Liver (tissue), 9 donors: ENCODE results near the gene ADTRP. TPM values are rescaled to one million over a fixed set of nuclear protein-coding genes. Genes with fewer than 3 reads are reported as not detected.
"Not testable (repeated sequence)": the region's sequence is repeated elsewhere in the genome, so short reads cannot be mapped to it uniquely, and the experiment has no call there.

Experiments
- DNase-seq: peaks from one replicate; pipeline ENCODE4 v3.0.0-alpha.2; 2017; ENCODE audit warnings: low spot score
- H3K27ac ChIP-seq, 2 donors: one replicate each; pipeline ENCODE4 v1.7.0; 2013; ENCODE audit warnings: inconsistent platforms in 2 of 2, low read length in 2 of 2, control low read depth in 1 of 2, low read depth in 1 of 2, mild to moderate bottlenecking in 1 of 2
- H3K27me3 ChIP-seq, 4 donors: one replicate each; pipeline versions ENCODE4 v1.6.1 to v1.7.0; 2013; ENCODE audit warnings: low read length in 3 of 4, inconsistent platforms in 1 of 4, mild to moderate bottlenecking in 1 of 4, moderate library complexity in 1 of 4; ENCODE audit not compliant: control insufficient read depth in 4 of 4, insufficient read depth in 4 of 4
- H3K36me3 ChIP-seq, 4 donors: one replicate each; pipeline versions ENCODE4 v1.6.1 to v1.7.0; 2013; ENCODE audit warnings: low read length in 3 of 4, mild to moderate bottlenecking in 3 of 4, low read depth in 1 of 4, moderate library complexity in 1 of 4; ENCODE audit not compliant: control insufficient read depth in 4 of 4, insufficient read depth in 3 of 4
- H3K4me1 ChIP-seq, 4 donors: one replicate each; pipeline versions ENCODE4 v1.6.1 to v1.7.0; 2013; ENCODE audit warnings: low read length in 3 of 4, mild to moderate bottlenecking in 3 of 4, moderate library complexity in 1 of 4; ENCODE audit not compliant: control insufficient read depth in 4 of 4, insufficient read depth in 4 of 4
- H3K4me3 ChIP-seq, 3 donors: one replicate each; pipeline versions ENCODE4 v1.6.1 to v1.7.0; 2013; ENCODE audit warnings: low read length in 3 of 3, control low read depth in 1 of 3, low read depth in 1 of 3, mild to moderate bottlenecking in 1 of 3
- H3K9ac ChIP-seq, 2 donors: one replicate each; pipeline ENCODE4 v1.7.0; 2013; ENCODE audit warnings: low read length in 2 of 2, mild to moderate bottlenecking in 2 of 2, moderate library complexity in 2 of 2, control low read depth in 1 of 2, low read depth in 1 of 2
- H3K9me3 ChIP-seq, 4 donors: one replicate each; pipeline versions ENCODE4 v1.6.1 to v1.7.0; 2013; ENCODE audit warnings: low read length in 3 of 4; ENCODE audit not compliant: control insufficient read depth in 4 of 4
- CTCF ChIP-seq: fragments of 150-350 bp; IDR thresholded peaks from 2 replicates; pipeline ENCODE4 v1.5.1; 2017; ENCODE audit warnings: improper control_type of control experiment, low read depth, low read length; ENCODE audit not compliant: missing input control
- EGR1 ChIP-seq, 2 donors: IDR thresholded peaks; 2 replicates each; pipeline ENCODE4 v1.6.1; 2016 to 2018; ENCODE audit warnings: antibody characterized with exemption in 2 of 2, low read depth in 2 of 2
- FOXA1 ChIP-seq: IDR thresholded peaks from 2 replicates; pipeline ENCODE4 v1.6.1; 2016; ENCODE audit warnings: antibody characterized with exemption
- FOXA2 ChIP-seq: IDR thresholded peaks from 2 replicates; pipeline ENCODE4 v1.6.1; 2016; ENCODE audit warnings: antibody characterized with exemption
- GABPA ChIP-seq, 2 donors: IDR thresholded peaks in 1 of 2; conservative IDR thresholded peaks in 1 of 2; 2 replicates each; pipeline ENCODE4 v1.6.1; 2016; ENCODE audit warnings: antibody characterized with exemption in 2 of 2, mild to moderate bottlenecking in 1 of 2, moderate library complexity in 1 of 2
- HNF4A ChIP-seq, 2 donors: conservative IDR thresholded peaks; 2 replicates each; pipeline ENCODE4 v1.6.1; 2016; ENCODE audit warnings: antibody characterized with exemption in 2 of 2, mild to moderate bottlenecking in 2 of 2
- JUND ChIP-seq, 2 donors: IDR thresholded peaks; 2 replicates each; pipeline ENCODE4 v1.6.1; 2016; ENCODE audit warnings: antibody characterized with exemption in 2 of 2
- NR2F2 ChIP-seq: IDR thresholded peaks from 2 replicates; pipeline ENCODE4 v1.6.1; 2016; ENCODE audit warnings: antibody characterized with exemption
- REST ChIP-seq: IDR thresholded peaks from 2 replicates; pipeline ENCODE4 v1.6.1; 2016; ENCODE audit warnings: antibody characterized with exemption, mild to moderate bottlenecking
- RXRA ChIP-seq, 2 donors: IDR thresholded peaks; 2 replicates each; pipeline ENCODE4 v1.6.1; 2017 to 2018; ENCODE audit warnings: antibody characterized with exemption in 2 of 2, mild to moderate bottlenecking in 1 of 2
- SP1 ChIP-seq: IDR thresholded peaks from 2 replicates; pipeline ENCODE4 v1.6.1; 2018; ENCODE audit warnings: antibody characterized with exemption, mild to moderate bottlenecking
- TAF1 ChIP-seq: conservative IDR thresholded peaks from 2 replicates; pipeline ENCODE4 v1.6.1; 2016; ENCODE audit warnings: antibody characterized with exemption, mild to moderate bottlenecking
- YY1 ChIP-seq: IDR thresholded peaks from 2 replicates; pipeline ENCODE4 v1.6.1; 2016; ENCODE audit warnings: antibody characterized with exemption, mild to moderate bottlenecking
- ZBTB33 ChIP-seq: IDR thresholded peaks from 2 replicates; pipeline ENCODE4 v1.6.1; 2016; ENCODE audit warnings: antibody characterized with exemption
- WGBS: extraction: QIAGEN DNeasy Blood & Tissue Kit; methylation state at CpG from one replicate; pipeline ENCODE4 v1.1.7; 2013; 5-methylcytosine and 5-hydroxymethylcytosine counted together
- polyA plus RNA-seq, 2 donors: library from polyadenylated mRNA; stranded (reverse) in 1 of 2; unstranded in 1 of 2; fragments of 200-250 nt in 1 of 2; fragments of >200 nt in 1 of 2; fragmentation: Nextera tagmentation in 1 of 2; extraction: Ambion mirVana in 1 of 2; gene quantifications; one replicate each; pipeline versions ENCODE4 v1.2.1 to v1.2.3, GENCODE V29; 2013 to 2015
- total RNA-seq, 2 donors: library from RNA; depleted of rRNA; stranded (reverse); fragments of >200 nt; gene quantifications; one replicate each; pipeline ENCODE4 v1.2.3, GENCODE V29; 2014
- TF ChIP-seq, protein P1 (sequence below): IDR thresholded peaks from 2 replicates; pipeline ENCODE4 v1.6.1; 2016; ENCODE audit warnings: antibody characterized with exemption
- donor health status: healthy.
- donor health status: healthy.
- donor health status: healthy.
- donor health status: healthy.
- donor health status: healthy.

Gene ADTRP
- total and polyA plus RNA-seq, 4 donors = 0.21 to 2.0 (median 0.50) TPM; not detected in 1

DNA sequence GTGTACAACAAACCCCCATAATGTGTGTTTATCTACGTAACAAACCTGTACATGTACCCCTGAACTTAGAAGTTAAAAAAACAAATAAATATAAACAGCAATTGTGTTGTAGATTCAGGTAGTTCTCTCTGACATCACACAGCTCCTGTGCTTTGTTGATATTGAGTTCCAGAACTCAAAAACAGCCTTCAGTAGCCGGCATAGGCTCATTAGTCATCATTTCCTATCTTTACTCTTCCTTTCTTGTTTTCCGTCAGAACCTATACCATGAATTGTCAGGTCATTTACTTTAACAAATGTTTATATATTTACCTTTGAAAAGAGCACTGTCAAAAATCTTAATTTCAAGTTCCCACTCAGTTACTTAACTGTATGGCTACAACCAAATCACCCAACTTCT is 88.8 kb downstream of the ADTRP start:
- Histone ChIP-seq H3K4me3 (no peak overlapping the region), H3K27ac (no peak overlapping the region), H3K9ac (no peak overlapping the region), H3K9me3 (peaks cover 0 to 4% (median 0%) of the 10 kb centered on the region in 4 donors), H3K27me3 (no peaks in the 10 kb centered on the region), H3K36me3 (no peaks in the 10 kb centered on the region), H3K4me1 (peaks cover 0 to 1% (median 0%) of the 10 kb centered on the region in 4 donors)
- TF ChIP-seq ZBTB33 = no peak
- no peak for TF ChIP-seq YY1
- no peak for TF ChIP-seq SP1
- TF ChIP-seq TAF1 = no peak
- TF ChIP-seq FOXA1 = no peak
- TF ChIP-seq HNF4A (conservative IDR thresholded peaks at IDR 0.05) = no peak
- TF ChIP-seq NR2F2 = no peak
- TF ChIP-seq FOXA2 = no peak
- no peak for TF ChIP-seq JUND (IDR thresholded peaks at IDR 0.05)
- no peak for TF ChIP-seq GABPA (IDR thresholded peaks at IDR 0.05 in 1 of 2, conservative IDR thresholded peaks at IDR 0.05 in 1 of 2)
- TF ChIP-seq EGR1 (IDR thresholded peaks at IDR 0.05; ENCODE audit: low read depth in 2 of 2) = no peak
- no peak for DNase-seq
- WGBS = 90% methylated on average over 3 of the region's 3 CpGs

DNA sequence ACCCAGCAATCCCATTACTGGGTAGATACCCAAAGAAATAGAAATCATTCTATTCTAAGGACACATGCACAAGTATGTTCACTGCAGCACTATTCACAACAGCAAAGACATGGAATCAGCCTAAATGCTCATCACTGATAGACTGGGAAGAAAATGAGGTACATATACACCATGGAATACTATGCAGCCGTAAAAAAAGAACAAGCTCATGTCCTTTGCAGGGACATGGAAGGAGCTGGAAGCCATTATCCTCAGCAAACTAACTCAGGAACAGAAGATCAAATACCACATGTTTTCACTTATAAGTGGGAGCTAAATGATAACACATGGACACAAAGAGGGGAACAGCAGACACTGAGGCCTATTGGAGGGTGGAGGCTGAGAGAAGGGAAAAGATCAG is 89.2 kb downstream of the ADTRP start:
- H3K9me3 ChIP-seq, H3K4me3 ChIP-seq, DNase-seq, H3K36me3 ChIP-seq, H3K27me3 ChIP-seq, H3K9ac ChIP-seq, H3K4me1 ChIP-seq, H3K27ac ChIP-seq: not testable (repeated sequence)
- WGBS = 95% methylated on average over 1 of the region's 1 CpG

DNA sequence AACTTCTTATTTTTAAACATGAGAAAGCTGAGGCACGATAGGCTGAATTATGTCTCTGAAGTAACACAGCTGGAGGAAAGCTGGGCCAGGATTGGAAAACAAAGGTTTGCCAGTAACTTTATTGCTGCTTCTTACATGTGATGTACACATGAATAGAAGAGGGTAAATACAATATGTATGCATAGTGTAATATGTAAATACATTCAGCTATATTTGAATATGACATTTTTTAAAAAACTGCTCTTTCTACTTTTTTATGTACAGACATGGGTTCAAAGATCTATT is 90.2 kb downstream of the ADTRP start:
- DNase-seq = no peak
- H3K9ac ChIP-seq = no peak overlapping the region
- 82% methylated on average over 1 of the region's 1 CpG for WGBS

More for the DNA sequence above, 90.2 kb downstream of the ADTRP start:
- no peaks in the 10 kb centered on the region for H3K36me3 ChIP-seq
- no peak overlapping the region for H3K4me3 ChIP-seq
- TF ChIP-seq SP1 (no peak), REST (no peak), RXRA (IDR thresholded peaks at IDR 0.05) (no peak), CTCF (no peak), EGR1 (IDR thresholded peaks at IDR 0.05; ENCODE audit: low read depth in 2 of 2) (no peak), TAF1 (no peak), YY1 (no peak), FOXA2 (no peak), HNF4A (conservative IDR thresholded peaks at IDR 0.05) (no peak)
- TF ChIP-seq, protein P1, sequence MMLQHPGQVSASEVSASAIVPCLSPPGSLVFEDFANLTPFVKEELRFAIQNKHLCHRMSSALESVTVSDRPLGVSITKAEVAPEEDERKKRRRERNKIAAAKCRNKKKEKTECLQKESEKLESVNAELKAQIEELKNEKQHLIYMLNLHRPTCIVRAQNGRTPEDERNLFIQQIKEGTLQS = no peak
- peaks cover 0 to 4% (median 0%) of the 10 kb centered on the region in 4 donors for H3K9me3 ChIP-seq
- no peaks in the 10 kb centered on the region for H3K27me3 ChIP-seq
- peaks cover 0 to 1% (median 0%) of the 10 kb centered on the region in 4 donors for H3K4me1 ChIP-seq
- H3K27ac ChIP-seq = no peak overlapping the region
